Activated naive CD8-positive, alpha-beta T cell treated with anti-CD3 and anti-CD28 coated beads, Interleukin-2, amount 50 U/mL, for 24 hours (primary cell): ENCODE measurements around the gene DNM3.

Source experiments
- ATAC-seq: fragments of 150-1000 bp; cut with Tn5 transposase; one replicate; pipeline ENCODE4 v1.10.0; 2021
- DNase-seq: peaks from one replicate; pipeline ENCODE4 v3.0.0; 2021
- H3K27ac Mint-ChIP-seq: one replicate; pipeline ENCODE4 v1.8.0; 2021; ENCODE audit warnings: mild to moderate bottlenecking, mixed read lengths
- H3K27me3 Mint-ChIP-seq: one replicate; pipeline ENCODE4 v1.8.0; 2021; ENCODE audit warnings: mixed read lengths
- H3K36me3 Mint-ChIP-seq: one replicate; pipeline ENCODE4 v1.8.0; 2021; ENCODE audit warnings: low read depth, mixed read lengths
- H3K4me1 Mint-ChIP-seq: one replicate; pipeline ENCODE4 v1.8.0; 2021; ENCODE audit warnings: mixed read lengths
- H3K4me3 Mint-ChIP-seq: one replicate; pipeline ENCODE4 v1.8.0; 2021; ENCODE audit warnings: mild to moderate bottlenecking, moderate library complexity, mixed read lengths
- H3K9me3 Mint-ChIP-seq: one replicate; pipeline ENCODE4 v1.8.0; 2021; ENCODE audit warnings: mixed read lengths

DNM3 gene

GRCh38 chr1:171844381-171844780 is 3.1 kb downstream of the DNM3 start:
- Mint-ChIP-seq H3K36me3 (no peaks in the 10 kb centered on the region), H3K4me3 (no peak overlapping the region), H3K27me3 (peaks cover 31% of the 10 kb centered on the region), H3K4me1 (peaks cover 16% of the 10 kb centered on the region), H3K27ac (no peak overlapping the region), H3K9me3 (no peaks in the 10 kb centered on the region)
- no peak for DNase-seq
- no peak for ATAC-seq

GRCh38 chr1:171845998-171846397 is 4.7 kb downstream of the DNM3 start:
- H3K4me1 Mint-ChIP-seq = peaks cover 9% of the 10 kb centered on the region
- H3K27me3 Mint-ChIP-seq = peaks cover 31% of the 10 kb centered on the region
- H3K27ac Mint-ChIP-seq = no peak overlapping the region
- H3K4me3 Mint-ChIP-seq = no peak overlapping the region
- no peaks in the 10 kb centered on the region for H3K9me3 Mint-ChIP-seq
- H3K36me3 Mint-ChIP-seq = no peaks in the 10 kb centered on the region
- DNase-seq = no peak
- ATAC-seq = no peak

GRCh38 chr1:171849245-171849898 is 8.1 kb downstream of the DNM3 start:
- DNase-seq (no peak), ATAC-seq (no peak)
- no peaks in the 10 kb centered on the region for H3K36me3 Mint-ChIP-seq
- H3K9me3 Mint-ChIP-seq = no peaks in the 10 kb centered on the region
- H3K27ac Mint-ChIP-seq = no peak overlapping the region
- H3K27me3 Mint-ChIP-seq = peaks cover 11% of the 10 kb centered on the region
- no peak overlapping the region for H3K4me3 Mint-ChIP-seq
- no peaks in the 10 kb centered on the region for H3K4me1 Mint-ChIP-seq

DNA sequence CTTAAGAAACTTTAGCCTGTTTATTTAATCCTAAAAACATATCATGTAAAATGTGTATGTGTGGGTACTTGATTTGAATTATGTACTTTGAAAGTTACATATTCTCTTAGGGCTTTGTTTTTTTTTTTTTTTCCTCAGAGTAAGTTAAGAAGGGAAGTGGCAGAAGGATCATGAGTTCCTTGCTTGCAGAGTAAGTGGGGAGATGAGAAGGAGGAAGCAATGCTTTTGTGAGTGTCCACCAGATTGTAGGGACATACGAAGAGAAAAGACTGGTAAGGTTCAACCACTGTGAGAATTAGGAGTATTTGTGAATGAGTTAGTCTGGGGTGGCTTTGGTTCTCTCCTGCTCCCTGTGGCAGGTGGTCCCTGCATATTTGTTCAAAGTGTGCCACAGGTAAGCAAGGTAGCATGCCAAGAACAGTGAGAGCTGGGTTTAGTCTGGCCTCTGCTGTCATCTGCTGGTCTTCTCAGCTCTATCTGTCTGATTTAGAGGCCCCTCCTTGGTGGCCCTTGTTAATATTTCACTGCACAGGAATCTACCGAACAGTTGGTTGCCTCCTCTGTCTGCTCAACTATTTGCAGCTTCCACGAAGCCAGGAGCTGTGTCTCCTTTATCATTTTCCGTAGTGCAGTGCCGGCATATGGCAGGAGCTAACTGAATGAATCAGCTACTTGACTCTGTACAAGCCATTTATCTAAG is 9.5 kb downstream of the DNM3 start:
- H3K4me3 Mint-ChIP-seq = no peak overlapping the region
- H3K27me3 Mint-ChIP-seq = peaks cover 8% of the 10 kb centered on the region
- no peak overlapping the region for H3K27ac Mint-ChIP-seq
- DNase-seq (no peak), ATAC-seq (no peak)
- H3K36me3 Mint-ChIP-seq = no peaks in the 10 kb centered on the region
- H3K9me3 Mint-ChIP-seq = no peaks in the 10 kb centered on the region
- H3K4me1 Mint-ChIP-seq = no peaks in the 10 kb centered on the region

DNA sequence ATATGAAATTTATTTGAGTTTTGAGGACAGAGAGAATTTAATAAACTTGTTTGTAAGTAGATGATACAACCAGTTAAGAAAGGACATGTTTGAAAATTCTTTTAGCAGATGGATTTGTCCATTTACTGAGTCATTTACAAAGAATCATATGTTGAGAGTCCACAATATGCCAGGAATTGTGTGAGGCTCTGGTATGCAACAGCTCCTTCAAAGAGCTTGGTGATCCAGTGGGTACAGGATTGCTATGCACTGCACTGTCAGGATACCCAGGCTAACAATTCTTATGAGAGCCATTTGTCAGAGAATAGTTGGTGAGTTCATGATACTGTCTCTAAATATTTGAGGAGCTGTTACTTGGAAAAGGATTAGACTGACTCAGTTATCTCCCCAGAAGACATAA is 11.0 kb downstream of the DNM3 start:
- DNase-seq = no peak
- Mint-ChIP-seq H3K27me3 (peaks cover 15% of the 10 kb centered on the region), H3K9me3 (peaks cover 7% of the 10 kb centered on the region), H3K36me3 (peaks cover 4% of the 10 kb centered on the region), H3K4me3 (no peak overlapping the region), H3K4me1 (no peaks in the 10 kb centered on the region), H3K27ac (no peak overlapping the region)
- ATAC-seq = no peak

DNA sequence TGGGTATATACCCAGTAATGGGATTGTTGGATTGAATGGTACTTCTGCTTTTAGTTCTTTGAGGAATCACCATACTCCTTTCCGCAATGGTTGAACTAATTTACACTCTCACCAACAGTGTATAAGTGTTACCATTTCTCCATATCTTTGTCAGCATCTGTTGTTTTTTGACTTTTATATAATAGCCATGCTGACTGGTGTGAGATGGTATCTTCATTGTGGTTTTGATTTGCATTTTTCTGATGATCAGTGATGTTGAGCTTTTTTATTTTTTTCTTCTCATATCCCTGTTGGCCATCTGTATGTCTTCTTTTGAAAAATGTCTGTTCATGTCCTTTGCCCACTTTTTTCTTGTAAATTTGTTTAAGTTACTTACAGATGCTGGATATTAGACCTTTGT is 14.1 kb downstream of the DNM3 start:
- no peak overlapping the region for H3K4me3 Mint-ChIP-seq
- ATAC-seq = no peak
- peaks cover 4% of the 10 kb centered on the region for H3K36me3 Mint-ChIP-seq
- H3K27me3 Mint-ChIP-seq = peaks cover 10% of the 10 kb centered on the region
- DNase-seq = no peak
- H3K4me1 Mint-ChIP-seq = no peaks in the 10 kb centered on the region
- peaks cover 15% of the 10 kb centered on the region for H3K9me3 Mint-ChIP-seq
- no peak overlapping the region for H3K27ac Mint-ChIP-seq

DNA sequence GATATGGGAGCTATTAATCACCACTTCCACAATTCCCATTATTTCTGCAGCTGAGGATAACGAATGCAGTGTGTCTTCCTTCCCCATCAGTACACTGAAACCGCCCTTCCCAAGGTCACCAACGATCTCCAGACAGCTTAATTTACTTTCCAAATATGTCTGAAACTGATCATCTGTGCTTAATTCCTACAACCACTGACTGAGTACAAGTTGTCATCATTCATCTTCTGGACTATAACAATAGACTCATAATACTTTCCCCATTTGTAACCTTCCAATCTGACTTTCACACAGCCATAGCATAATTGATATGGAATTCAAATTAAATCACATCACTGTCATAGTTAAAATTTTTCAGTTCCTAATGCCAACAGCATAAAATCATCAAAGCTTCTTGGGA is 17.4 kb downstream of the DNM3 start:
- H3K9me3 Mint-ChIP-seq = peaks cover 15% of the 10 kb centered on the region
- peaks cover 20% of the 10 kb centered on the region for H3K27me3 Mint-ChIP-seq
- DNase-seq = no peak
- no peak overlapping the region for H3K27ac Mint-ChIP-seq
- peaks cover 4% of the 10 kb centered on the region for H3K36me3 Mint-ChIP-seq
- no peaks in the 10 kb centered on the region for H3K4me1 Mint-ChIP-seq
- no peak overlapping the region for H3K4me3 Mint-ChIP-seq
- no peak for ATAC-seq

DNA sequence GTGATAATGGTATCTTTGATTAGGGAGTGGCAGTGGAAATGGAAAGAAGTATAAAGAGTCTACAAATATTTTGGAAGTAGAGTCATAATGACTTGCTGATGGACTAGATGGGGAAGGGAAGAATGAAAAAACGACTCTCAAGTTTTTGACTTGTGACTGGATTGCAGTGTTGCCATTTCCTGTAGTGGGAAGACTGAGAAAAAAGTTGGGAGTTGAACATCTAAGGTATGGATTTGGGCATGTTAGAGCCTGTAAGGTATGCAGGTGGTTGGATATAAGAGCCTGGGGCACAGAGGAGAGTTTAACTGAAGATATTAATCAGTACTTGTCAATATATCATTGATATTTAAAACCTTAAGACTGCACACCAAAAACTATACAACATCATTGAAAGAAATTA is 19.4 kb downstream of the DNM3 start:
- DNase-seq (no peak), ATAC-seq (no peak)
- H3K27me3 Mint-ChIP-seq = peaks cover 18% of the 10 kb centered on the region
- H3K4me1 Mint-ChIP-seq = no peaks in the 10 kb centered on the region
- peaks cover 15% of the 10 kb centered on the region for H3K9me3 Mint-ChIP-seq
- no peak overlapping the region for H3K27ac Mint-ChIP-seq
- no peak overlapping the region for H3K4me3 Mint-ChIP-seq
- peaks cover 4% of the 10 kb centered on the region for H3K36me3 Mint-ChIP-seq

DNA sequence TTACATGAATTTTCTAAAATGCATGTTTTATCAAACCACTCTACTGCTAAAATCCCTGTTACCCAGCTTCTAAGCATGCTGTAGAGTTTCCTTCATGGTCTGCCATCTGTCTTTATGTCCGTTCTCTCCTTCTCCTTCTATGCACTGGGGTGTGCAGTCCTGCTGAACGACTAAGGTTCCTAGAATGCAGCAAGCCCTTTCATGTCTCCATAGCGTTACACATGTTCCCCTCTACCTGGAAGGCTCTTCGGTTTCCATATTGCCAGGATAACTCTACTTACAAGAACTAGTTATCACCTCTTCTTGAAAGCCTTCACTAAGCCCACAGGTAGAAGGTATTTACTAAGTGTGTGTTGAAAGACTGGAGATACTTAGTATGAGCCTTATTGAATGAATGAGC is 22.2 kb downstream of the DNM3 start:
- ATAC-seq = no peak
- no peak overlapping the region for H3K4me3 Mint-ChIP-seq
- DNase-seq = no peak
- no peaks in the 10 kb centered on the region for H3K4me1 Mint-ChIP-seq
- no peak overlapping the region for H3K27ac Mint-ChIP-seq
- peaks cover 10% of the 10 kb centered on the region for H3K27me3 Mint-ChIP-seq
- no peaks in the 10 kb centered on the region for H3K36me3 Mint-ChIP-seq
- H3K9me3 Mint-ChIP-seq = no peaks in the 10 kb centered on the region

- H3K27me3 Mint-ChIP-seq = peaks cover 10% of the 10 kb centered on the region
- H3K9me3 Mint-ChIP-seq = no peaks in the 10 kb centered on the region
- no peaks in the 10 kb centered on the region for H3K4me1 Mint-ChIP-seq
- no peak overlapping the region for H3K27ac Mint-ChIP-seq
- no peak overlapping the region for H3K4me3 Mint-ChIP-seq
- no peak for DNase-seq
- no peak for ATAC-seq
- no peaks in the 10 kb centered on the region for H3K36me3 Mint-ChIP-seq
Observed at GRCh38 chr1:171864308-171864707, 23.0 kb downstream of the DNM3 start.

- no peaks in the 10 kb centered on the region for H3K9me3 Mint-ChIP-seq
- no peaks in the 10 kb centered on the region for H3K36me3 Mint-ChIP-seq
- H3K4me3 Mint-ChIP-seq = no peak overlapping the region
- ATAC-seq = no peak
- no peak for DNase-seq
- H3K4me1 Mint-ChIP-seq = no peaks in the 10 kb centered on the region
- no peak overlapping the region for H3K27ac Mint-ChIP-seq
- H3K27me3 Mint-ChIP-seq = peaks cover 10% of the 10 kb centered on the region
Observed at GRCh38 chr1:171865106-171865505, 23.8 kb downstream of the DNM3 start.

DNA sequence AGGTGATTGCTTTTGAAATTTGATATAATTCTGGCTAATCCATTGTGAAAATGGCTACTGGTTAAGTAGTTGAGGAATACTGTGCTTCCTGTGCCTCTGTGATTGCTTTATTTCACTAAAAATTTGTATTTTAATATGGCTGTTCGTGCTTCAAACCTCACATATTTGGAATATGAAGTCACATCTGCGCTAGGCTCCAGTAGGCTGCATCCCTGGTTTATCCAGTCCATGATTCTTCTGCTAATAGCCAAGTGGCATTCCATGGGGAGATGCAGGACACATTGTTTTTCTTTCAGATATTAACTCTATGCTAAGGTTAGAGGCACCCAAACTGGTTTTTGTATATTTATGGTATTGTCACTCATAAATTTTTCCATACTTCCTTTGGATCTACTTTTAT is 25.9 kb downstream of the DNM3 start:
- peaks cover 8% of the 10 kb centered on the region for H3K27me3 Mint-ChIP-seq
- no peaks in the 10 kb centered on the region for H3K36me3 Mint-ChIP-seq
- H3K4me3 Mint-ChIP-seq = no peak overlapping the region
- H3K27ac Mint-ChIP-seq = no peak overlapping the region
- DNase-seq (no peak), ATAC-seq (no peak)
- no peaks in the 10 kb centered on the region for H3K9me3 Mint-ChIP-seq
- no peaks in the 10 kb centered on the region for H3K4me1 Mint-ChIP-seq

DNA sequence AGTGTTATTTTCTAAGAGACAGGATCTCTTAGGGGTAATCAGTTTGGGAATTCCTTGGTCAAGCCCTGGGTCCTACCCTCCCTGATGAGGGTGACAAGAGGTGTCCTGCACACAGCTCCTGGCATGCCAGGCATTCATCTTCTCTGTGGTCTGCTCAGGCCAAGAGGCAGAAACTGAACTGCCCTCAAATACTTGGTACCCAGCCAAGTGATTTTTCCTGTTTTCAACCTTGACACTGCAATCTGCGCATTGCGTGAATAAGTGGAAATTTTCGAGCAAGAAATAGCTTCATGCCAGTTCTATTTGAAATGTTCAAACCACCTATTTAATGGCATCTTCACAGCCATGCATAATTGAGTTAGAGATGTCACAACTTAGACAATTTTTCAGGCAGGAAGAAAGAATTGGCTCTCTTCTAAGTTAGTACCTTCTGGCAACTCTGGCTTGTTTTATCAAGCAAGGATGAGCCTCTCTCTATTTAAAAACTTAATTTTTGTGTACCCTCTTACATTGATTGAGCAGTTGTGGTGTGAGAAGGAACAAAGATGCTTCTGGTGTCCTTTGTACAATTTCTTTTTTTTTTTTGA is 27.0 kb downstream of the DNM3 start:
- H3K36me3 Mint-ChIP-seq = no peaks in the 10 kb centered on the region
- H3K27ac Mint-ChIP-seq = no peak overlapping the region
- no peak for ATAC-seq
- no peak overlapping the region for H3K4me3 Mint-ChIP-seq
- H3K9me3 Mint-ChIP-seq = no peaks in the 10 kb centered on the region
- H3K4me1 Mint-ChIP-seq = no peaks in the 10 kb centered on the region
- peaks cover 3% of the 10 kb centered on the region for H3K27me3 Mint-ChIP-seq
- DNase-seq = no peak

GRCh38 chr1:171869097-171869496 is 27.8 kb downstream of the DNM3 start:
- H3K4me1 Mint-ChIP-seq = no peaks in the 10 kb centered on the region
- no peaks in the 10 kb centered on the region for H3K36me3 Mint-ChIP-seq
- DNase-seq (no peak), ATAC-seq (no peak)
- no peak overlapping the region for H3K4me3 Mint-ChIP-seq
- H3K27ac Mint-ChIP-seq = no peak overlapping the region
- no peaks in the 10 kb centered on the region for H3K9me3 Mint-ChIP-seq
- H3K27me3 Mint-ChIP-seq = peaks cover 3% of the 10 kb centered on the region

- no peak overlapping the region for H3K27ac Mint-ChIP-seq
- no peaks in the 10 kb centered on the region for H3K4me1 Mint-ChIP-seq
- DNase-seq (no peak), ATAC-seq (no peak)
- H3K9me3 Mint-ChIP-seq = no peaks in the 10 kb centered on the region
- no peak overlapping the region for H3K4me3 Mint-ChIP-seq
- no peaks in the 10 kb centered on the region for H3K36me3 Mint-ChIP-seq
- peaks cover 3% of the 10 kb centered on the region for H3K27me3 Mint-ChIP-seq
Observed at GRCh38 chr1:171871848-171872247, 30.6 kb downstream of the DNM3 start.
